ENCODE measurements around the gene TSHZ2.

The TSHZ2 gene

GRCh38 chr20:53237461-53237860 lies 265.3 kb downstream of the TSHZ2 start:
- Histone ChIP-seq H3K36me3 (ENCODE audit: control insufficient read depth, insufficient read depth, low read length) (no peaks in the 10 kb centered on the region), H3K9me3 (ENCODE audit: control insufficient read depth, insufficient read depth, low read length) (no peaks in the 10 kb centered on the region), H3K27ac (ENCODE audit: low read length) (no peak overlapping the region), H3K27me3 (ENCODE audit: control insufficient read depth, insufficient read depth, low read length) (no peaks in the 10 kb centered on the region), H3K4me3 (ENCODE audit: low read length) (no peak overlapping the region), H3K4me1 (ENCODE audit: control insufficient read depth, insufficient read depth, low read length) (no peaks in the 10 kb centered on the region)
- WGBS (ENCODE audit: insufficient coverage, insufficient read length), result no CpG with 5 or more reads among the region's 8 CpGs
- no peak for DNase-seq (ENCODE audit: low read depth, low spot score)

GRCh38 chr20:53238121-53238660 lies 266.0 kb downstream of the TSHZ2 start:
- H3K4me1 ChIP-seq (ENCODE audit: control insufficient read depth, insufficient read depth, low read length), result no peaks in the 10 kb centered on the region
- no peaks in the 10 kb centered on the region for H3K36me3 ChIP-seq (ENCODE audit: control insufficient read depth, insufficient read depth, low read length)
- no peaks in the 10 kb centered on the region for H3K9me3 ChIP-seq (ENCODE audit: control insufficient read depth, insufficient read depth, low read length)
- no peak for DNase-seq (ENCODE audit: low read depth, low spot score)
- H3K27me3 ChIP-seq (ENCODE audit: control insufficient read depth, insufficient read depth, low read length), result no peaks in the 10 kb centered on the region
- H3K27ac ChIP-seq (ENCODE audit: low read length), result no peak overlapping the region
- no peak overlapping the region for H3K4me3 ChIP-seq (ENCODE audit: low read length)
- no CpG with 5 or more reads among the region's 3 CpGs for WGBS (ENCODE audit: insufficient coverage, insufficient read length)

GRCh38 chr20:53243152-53243551 lies 271.0 kb downstream of the TSHZ2 start:
- no CpG with 5 or more reads among the region's 3 CpGs for WGBS (ENCODE audit: insufficient coverage, insufficient read length)
- no peak for DNase-seq (ENCODE audit: low read depth, low spot score)
- H3K27ac ChIP-seq (ENCODE audit: low read length), result no peak overlapping the region

GRCh38 chr20:53244711-53245110 lies 272.6 kb downstream of the TSHZ2 start:
- H3K4me3 ChIP-seq (ENCODE audit: low read length), result no peak overlapping the region
- no peaks in the 10 kb centered on the region for H3K9me3 ChIP-seq (ENCODE audit: control insufficient read depth, insufficient read depth, low read length)
- H3K27me3 ChIP-seq (ENCODE audit: control insufficient read depth, insufficient read depth, low read length), result no peaks in the 10 kb centered on the region
- H3K4me1 ChIP-seq (ENCODE audit: control insufficient read depth, insufficient read depth, low read length), result no peaks in the 10 kb centered on the region; the same call in 1 of the 2 replicates
- no peak overlapping the region for H3K27ac ChIP-seq (ENCODE audit: low read length)
- no peaks in the 10 kb centered on the region for H3K36me3 ChIP-seq (ENCODE audit: control insufficient read depth, insufficient read depth, low read length)
- no peak for DNase-seq (ENCODE audit: low read depth, low spot score)
- WGBS (ENCODE audit: insufficient coverage, insufficient read length), result no CpG with 5 or more reads among the region's 2 CpGs

More at GRCh38 chr20:53243152-53243551, 271.0 kb downstream of the TSHZ2 start:
- Histone ChIP-seq H3K27me3 (ENCODE audit: control insufficient read depth, insufficient read depth, low read length) (no peaks in the 10 kb centered on the region), H3K36me3 (ENCODE audit: control insufficient read depth, insufficient read depth, low read length) (no peaks in the 10 kb centered on the region), H3K4me1 (ENCODE audit: control insufficient read depth, insufficient read depth, low read length) (no peaks in the 10 kb centered on the region; the same call in 1 of the 2 replicates), H3K4me3 (ENCODE audit: low read length) (no peak overlapping the region), H3K9me3 (ENCODE audit: control insufficient read depth, insufficient read depth, low read length) (no peaks in the 10 kb centered on the region)

GRCh38 chr20:53245574-53245973 lies 273.4 kb downstream of the TSHZ2 start:
- DNase-seq (ENCODE audit: low read depth, low spot score), result no peak
- H3K27me3 ChIP-seq (ENCODE audit: control insufficient read depth, insufficient read depth, low read length), result no peaks in the 10 kb centered on the region
- no CpG with 5 or more reads among the region's 1 CpG for WGBS (ENCODE audit: insufficient coverage, insufficient read length)

GRCh38 chr20:53247468-53248103 lies 275.4 kb downstream of the TSHZ2 start:
- Histone ChIP-seq H3K4me3 (ENCODE audit: low read length) (no peak overlapping the region), H3K27ac (ENCODE audit: low read length) (no peak overlapping the region), H3K4me1 (ENCODE audit: control insufficient read depth, insufficient read depth, low read length) (no peaks in the 10 kb centered on the region; the same call in 1 of the 2 replicates), H3K36me3 (ENCODE audit: control insufficient read depth, insufficient read depth, low read length) (no peaks in the 10 kb centered on the region), H3K9me3 (ENCODE audit: control insufficient read depth, insufficient read depth, low read length) (no peaks in the 10 kb centered on the region), H3K27me3 (ENCODE audit: control insufficient read depth, insufficient read depth, low read length) (no peaks in the 10 kb centered on the region)
- WGBS (ENCODE audit: insufficient coverage, insufficient read length), result no CpG with 5 or more reads among the region's 9 CpGs
- no peak for DNase-seq (ENCODE audit: low read depth, low spot score)

More at GRCh38 chr20:53245574-53245973, 273.4 kb downstream of the TSHZ2 start:
- Histone ChIP-seq H3K36me3 (ENCODE audit: control insufficient read depth, insufficient read depth, low read length) (no peaks in the 10 kb centered on the region), H3K9me3 (ENCODE audit: control insufficient read depth, insufficient read depth, low read length) (no peaks in the 10 kb centered on the region), H3K4me3 (ENCODE audit: low read length) (no peak overlapping the region), H3K27ac (ENCODE audit: low read length) (no peak overlapping the region), H3K4me1 (ENCODE audit: control insufficient read depth, insufficient read depth, low read length) (no peaks in the 10 kb centered on the region; the same call in 1 of the 2 replicates)

- no peak overlapping the region for H3K27ac ChIP-seq (ENCODE audit: low read length)
- H3K36me3 ChIP-seq (ENCODE audit: control insufficient read depth, insufficient read depth, low read length), result no peaks in the 10 kb centered on the region
- H3K9me3 ChIP-seq (ENCODE audit: control insufficient read depth, insufficient read depth, low read length), result 0 out of 2 replicates have a peak, but pooled peaks cover 1% of the 10 kb centered on the region
- DNase-seq (ENCODE audit: low read depth, low spot score), result no peak
- WGBS (ENCODE audit: insufficient coverage, insufficient read length), result no CpG with 5 or more reads among the region's 4 CpGs
- no peaks in the 10 kb centered on the region for H3K27me3 ChIP-seq (ENCODE audit: control insufficient read depth, insufficient read depth, low read length)
- no peak overlapping the region for H3K4me3 ChIP-seq (ENCODE audit: low read length)
- H3K4me1 ChIP-seq (ENCODE audit: control insufficient read depth, insufficient read depth, low read length), result no peaks in the 10 kb centered on the region; the same call in 1 of the 2 replicates
Observed at GRCh38 chr20:53250456-53250855, 278.3 kb downstream of the TSHZ2 start.

GRCh38 chr20:53252002-53252401 lies 279.8 kb downstream of the TSHZ2 start:
- H3K36me3 ChIP-seq (ENCODE audit: control insufficient read depth, insufficient read depth, low read length), result no peaks in the 10 kb centered on the region
- H3K27ac ChIP-seq (ENCODE audit: low read length), result no peak overlapping the region
- H3K27me3 ChIP-seq (ENCODE audit: control insufficient read depth, insufficient read depth, low read length), result no peaks in the 10 kb centered on the region
- H3K4me1 ChIP-seq (ENCODE audit: control insufficient read depth, insufficient read depth, low read length), result no peaks in the 10 kb centered on the region
- H3K9me3 ChIP-seq (ENCODE audit: control insufficient read depth, insufficient read depth, low read length), result 0 out of 2 replicates have a peak, but pooled peaks cover 1% of the 10 kb centered on the region
- DNase-seq (ENCODE audit: low read depth, low spot score), result no peak
- no peak overlapping the region; the same call in 1 of the 2 replicates for H3K4me3 ChIP-seq (ENCODE audit: low read length)
- WGBS (ENCODE audit: insufficient coverage, insufficient read length), result no CpG with 5 or more reads among the region's 5 CpGs

GRCh38 chr20:53253668-53254067 lies 281.5 kb downstream of the TSHZ2 start:
- Histone ChIP-seq H3K27me3 (ENCODE audit: control insufficient read depth, insufficient read depth, low read length) (no peaks in the 10 kb centered on the region), H3K4me3 (ENCODE audit: low read length) (no peak overlapping the region), H3K4me1 (ENCODE audit: control insufficient read depth, insufficient read depth, low read length) (no peaks in the 10 kb centered on the region), H3K36me3 (ENCODE audit: control insufficient read depth, insufficient read depth, low read length) (no peaks in the 10 kb centered on the region), H3K9me3 (ENCODE audit: control insufficient read depth, insufficient read depth, low read length) (0 out of 2 replicates have a peak, but pooled peaks cover 1% of the 10 kb centered on the region), H3K27ac (ENCODE audit: low read length) (no peak overlapping the region)
- no CpG with 5 or more reads among the region's 18 CpGs for WGBS (ENCODE audit: insufficient coverage, insufficient read length)
- DNase-seq (ENCODE audit: low read depth, low spot score), result no peak

GRCh38 chr20:53255102-53255710 lies 283.0 kb downstream of the TSHZ2 start:
- Histone ChIP-seq H3K27ac (ENCODE audit: low read length) (no peak overlapping the region), H3K27me3 (ENCODE audit: control insufficient read depth, insufficient read depth, low read length) (no peaks in the 10 kb centered on the region), H3K4me1 (ENCODE audit: control insufficient read depth, insufficient read depth, low read length) (no peaks in the 10 kb centered on the region), H3K9me3 (ENCODE audit: control insufficient read depth, insufficient read depth, low read length) (0 out of 2 replicates have a peak, but pooled peaks cover 1% of the 10 kb centered on the region), H3K4me3 (ENCODE audit: low read length) (no peak overlapping the region), H3K36me3 (ENCODE audit: control insufficient read depth, insufficient read depth, low read length) (no peaks in the 10 kb centered on the region)
- WGBS (ENCODE audit: insufficient coverage, insufficient read length), result no CpG with 5 or more reads among the region's 18 CpGs
- DNase-seq (ENCODE audit: low read depth, low spot score), result no peak
